ENCODE measurements around the gene LASP1NB. TPM values are rescaled to one million over a fixed set of nuclear protein-coding genes. Genes with fewer than 3 reads are reported as not detected.
"Not testable (repeated sequence)": the region's sequence is repeated elsewhere in the genome, so short reads cannot be mapped to it uniquely, and the experiment has no call there.

The LASP1NB gene

GRCh38 chr17:38942696-38943334, 17.4 kb downstream of the LASP1NB start:
- ATAC-seq (no peak), DNase-seq (no peak)
- intact Hi-C loops (cut with DNase I), result no loop called here

DNA sequence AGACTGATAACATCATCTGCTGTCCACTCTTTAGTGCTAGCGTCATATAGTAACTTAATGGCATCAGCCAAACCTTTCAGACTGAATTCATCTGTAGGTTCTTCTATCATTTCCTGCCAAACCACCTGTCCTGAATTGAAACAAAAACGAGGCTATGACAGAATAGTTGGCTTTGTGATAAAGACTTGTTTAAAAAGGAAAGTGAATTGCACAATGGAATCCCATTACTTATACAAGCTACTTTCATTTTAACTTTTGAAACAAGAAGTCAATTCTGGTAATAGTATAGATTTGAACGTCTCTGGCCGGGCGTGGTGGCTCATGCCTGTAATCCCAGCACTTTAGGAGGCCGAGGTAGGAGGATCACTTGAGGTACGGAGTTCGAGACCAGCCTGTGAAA, 18.2 kb downstream of the LASP1NB start:
- DNase-seq (no peak), ATAC-seq (no peak)
- intact Hi-C loops (cut with DNase I), result no loop called here

DNA sequence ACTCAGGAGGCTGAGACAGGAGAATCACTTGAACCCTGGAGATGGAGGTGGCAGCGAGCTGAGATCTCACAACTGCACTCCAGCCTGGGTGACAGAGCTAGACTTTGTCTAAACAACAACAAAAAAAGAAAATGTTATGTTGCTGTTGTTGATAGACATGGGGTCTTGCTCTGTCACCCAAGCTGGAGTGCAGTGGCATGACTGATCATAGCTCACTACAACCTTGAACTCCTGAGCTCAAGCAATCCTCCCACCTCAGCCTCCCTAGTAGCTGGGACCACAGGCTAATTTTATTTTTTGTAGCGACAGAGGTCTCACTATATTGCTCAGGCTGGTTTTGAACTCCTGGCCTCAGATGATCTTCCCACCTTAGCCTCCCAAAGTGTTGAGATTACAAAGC, 21.8 kb downstream of the LASP1NB start:
- no peak for DNase-seq
- ATAC-seq, result no peak
- intact Hi-C loops (cut with DNase I), result no loop called here

DNA sequence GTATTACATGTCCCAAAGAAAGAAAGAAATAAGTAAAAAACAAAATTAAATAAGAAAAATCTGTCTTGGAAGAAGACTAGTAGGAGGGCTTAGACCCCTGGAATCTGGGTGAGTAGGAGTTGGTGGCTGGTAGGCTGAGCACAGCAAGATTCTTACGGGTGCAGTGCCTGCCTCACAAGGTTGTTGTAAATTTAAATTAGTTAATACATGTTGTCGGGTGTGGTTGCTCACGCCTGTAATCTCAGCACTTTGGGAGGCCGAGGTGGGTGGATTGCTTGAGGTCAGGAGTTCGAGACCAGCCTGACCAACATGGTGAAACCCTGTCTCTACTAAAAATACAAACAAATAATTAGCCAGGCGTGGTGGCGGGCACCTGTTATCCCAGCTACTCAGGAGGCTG, 28.4 kb downstream of the LASP1NB start:
- ATAC-seq; intact Hi-C loops (cut with DNase I); DNase-seq: not testable (repeated sequence)

- intact Hi-C loops (cut with DNase I), result no loop called here
- ATAC-seq (no peak), DNase-seq (no peak)
These were observed 32.9 kb downstream of the LASP1NB start for GRCh38 chr17:38958326-38958725.

- intact Hi-C loops (cut with DNase I), result no loop called here
- no peak for ATAC-seq
- DNase-seq, result no peak
These were observed 33.3 kb downstream of the LASP1NB start for GRCh38 chr17:38958756-38959155.

GRCh38 chr17:38959508-38959907, 34.1 kb downstream of the LASP1NB start:
- intact Hi-C loops (cut with DNase I), result no loop called here
- DNase-seq (no peak), ATAC-seq (no peak)

- intact Hi-C loops (cut with DNase I), result no loop called here
- ATAC-seq, result no peak
- DNase-seq, result no peak
These were observed 35.0 kb downstream of the LASP1NB start for GRCh38 chr17:38960402-38960801.

GRCh38 chr17:38961413-38961812, 36.0 kb downstream of the LASP1NB start:
- no peak for DNase-seq
- intact Hi-C loops (cut with DNase I), result no loop called here
- ATAC-seq, result no peak

DNA sequence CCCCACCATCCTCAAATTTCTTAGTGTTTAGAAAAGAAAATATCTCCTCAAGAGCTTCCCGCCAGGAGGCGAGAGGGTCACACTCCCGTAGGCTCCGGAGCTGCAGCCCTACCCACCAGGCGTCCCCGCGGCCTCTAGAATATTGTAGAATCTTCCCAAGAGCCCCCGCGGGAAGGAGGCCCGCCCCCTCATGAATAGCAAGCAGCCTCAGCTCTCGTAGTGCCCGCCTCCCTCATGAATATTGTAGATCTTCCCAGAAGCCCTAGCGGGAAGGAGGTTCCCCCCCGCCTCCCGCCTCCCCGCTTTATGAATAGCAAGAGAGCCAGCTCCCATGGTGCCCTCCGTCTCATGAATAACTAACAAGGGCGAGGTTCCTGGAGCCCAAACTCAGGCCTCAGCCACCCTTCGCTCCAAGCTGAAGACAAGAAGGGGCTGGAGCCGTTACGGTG, 41.9 kb downstream of the LASP1NB start, which contains the start of gene FBXO47:
Gene FBXO47, minus strand, starts transcription at position 114 of the 449 bp plus-strand sequence. CDS start 4,378 bp downstream, outside the sequence.
- intact Hi-C loops (cut with DNase I), result no loop called here
- ATAC-seq, result peak; percentile 99
- DNase-seq, result peak; percentile 96

GRCh38 chr17:38969281-38969680, 43.9 kb downstream of the LASP1NB start:
- intact Hi-C loops (cut with DNase I), result no loop called here
- ATAC-seq (no peak), DNase-seq (no peak)

DNA sequence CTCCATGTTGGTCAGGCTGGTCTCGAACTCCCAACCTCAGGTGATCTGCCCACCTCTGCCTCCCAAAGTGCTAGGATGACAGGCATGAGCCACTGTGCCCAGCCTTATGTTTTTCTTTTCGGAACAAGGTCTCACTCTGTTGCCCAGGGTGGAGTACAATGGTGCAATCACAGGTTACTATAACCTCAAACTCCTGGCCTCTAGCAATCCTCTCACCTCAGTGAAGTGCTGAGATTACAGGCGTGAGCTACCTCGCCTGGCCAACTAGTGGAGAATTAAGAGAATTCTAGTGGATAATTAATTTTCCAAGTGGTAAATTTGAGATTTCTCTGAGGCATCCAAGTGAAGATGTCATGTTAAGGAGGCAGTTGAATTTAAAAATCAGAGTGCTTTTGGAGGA, 44.7 kb downstream of the LASP1NB start:
- ATAC-seq (no peak), DNase-seq (no peak)
- intact Hi-C loops (cut with DNase I), result no loop called here

DNA sequence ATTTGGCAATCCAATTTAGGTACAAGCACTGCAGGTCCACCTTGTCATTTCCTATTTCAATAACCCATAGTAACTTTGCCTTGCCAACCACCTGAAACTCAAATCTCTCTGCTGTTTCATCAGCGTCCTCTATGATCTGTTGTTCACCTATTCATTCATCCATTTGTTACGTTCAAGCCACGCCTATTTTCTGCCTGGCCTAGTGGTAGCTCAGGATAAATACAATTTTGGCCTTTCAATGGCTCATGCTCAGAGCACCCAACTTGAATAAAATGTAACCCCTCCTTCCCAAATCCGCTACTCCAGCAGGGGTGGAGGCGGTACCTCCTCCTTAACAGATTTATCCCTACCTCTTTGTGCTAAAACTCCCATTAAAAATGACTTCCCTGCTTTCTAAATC, 45.4 kb downstream of the LASP1NB start:
- intact Hi-C loops (cut with DNase I), result no loop called here
- ATAC-seq (no peak), DNase-seq (no peak)

DNA sequence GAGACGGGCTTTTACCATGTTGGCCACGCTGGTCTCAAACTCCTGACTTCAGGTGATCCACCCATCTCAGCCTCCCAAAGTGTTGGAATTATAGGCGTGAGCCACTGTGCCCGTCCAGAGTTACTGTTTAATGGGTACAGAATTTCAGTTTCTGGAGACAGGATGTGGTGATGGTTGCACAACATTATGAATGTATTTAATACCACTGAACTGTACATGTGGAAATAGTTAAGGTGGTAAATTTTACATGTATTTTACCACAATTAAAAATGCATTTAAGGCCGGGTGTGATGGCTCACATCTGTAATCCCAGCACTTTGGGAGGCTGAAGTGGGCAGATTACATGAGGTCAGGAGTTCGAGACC, 50.8 kb downstream of the LASP1NB start:
- ATAC-seq, result peak in 1 of 2 donors; percentile 21
- intact Hi-C loops (cut with DNase I), result not testable (repeated sequence)

GRCh38 chr17:38978180-38978579, 52.8 kb downstream of the LASP1NB start:
- ATAC-seq (no peak), DNase-seq (no peak)
- intact Hi-C loops (cut with DNase I), result no loop called here

More for the DNA sequence above, 50.8 kb downstream of the LASP1NB start:
- DNase-seq, result not testable (repeated sequence)

Small RNA genes lying within 50 kb of the gene (microRNA-seq; reads per million reads assigned to microRNA genes)
- 0 reads per million in 2 donors for gene MIR6779

Other genes with a start within 250 kb of the LASP1NB start
- gene MLLT6, start 220.3 kb upstream of the LASP1NB start, total RNA-seq, result 10 to 100 TPM; 76.1 to 88.9 TPM
- 10 to 100 TPM; 51.1 to 66.2 TPM for gene CISD3, start 195.3 kb upstream of the LASP1NB start, total RNA-seq
- gene PCGF2, start 177.3 kb upstream of the LASP1NB start, total RNA-seq, result 10 to 100 TPM; 28.2 to 45.2 TPM
- gene PSMB3, start 172.9 kb upstream of the LASP1NB start, total RNA-seq, result 100 to 1,000 TPM; 139 to 163 TPM
- gene PIP4K2B, start 126.1 kb upstream of the LASP1NB start, total RNA-seq, result 10 to 100 TPM; 36.1 to 42.0 TPM
- gene CWC25, start 100.3 kb upstream of the LASP1NB start, total RNA-seq, result 10 to 100 TPM in 1 of 2 donors, 1 to 10 TPM in 1; 8.5 to 12.1 TPM
- gene RPL23, start 71.9 kb upstream of the LASP1NB start, total RNA-seq, result 100 to 1,000 TPM; 892 to 925 TPM
- gene LASP1, start 55.6 kb upstream of the LASP1NB start, total RNA-seq, result 10 to 100 TPM; 51.8 to 55.0 TPM
- not detected for gene FBXO47, start 41.8 kb downstream of the LASP1NB start, total RNA-seq
- 10 to 100 TPM in 1 of 2 donors, 1 to 10 TPM in 1; 7.6 to 18.0 TPM for gene PLXDC1, start 226.0 kb downstream of the LASP1NB start, total RNA-seq
- gene ARL5C, start 240.5 kb downstream of the LASP1NB start, total RNA-seq, result not detected